T-helper 2 cell treated with Interferon-gamma antibody and Interleukin-4, amounts not matched to agents 100 ng/mL and 5 ng/mL, for 36 hours (primary cell): Measurements from ENCODE around the gene ADRB1. TPM values are rescaled to one million over a fixed set of nuclear protein-coding genes. Genes with fewer than 3 reads are reported as not detected.

Experiments
- intact Hi-C: fragments of 100-400 bp; cut with micrococcal nuclease; formaldehyde crosslinking; loops from one replicate; pipeline ENCODE4 v1.15.1; 2023
- total RNA-seq: library from RNA; stranded (reverse); gene quantifications from 2 replicates; pipeline ENCODE4 v1.2.3, GENCODE V29; 2022

Gene ADRB1
- total RNA-seq, 1 donor from 2014 or later = not detected

GRCh38 chr10:114025611-114026130, 18.0 kb upstream of the ADRB1 start:
- intact Hi-C loops = loop anchor here (2.0 to 5.0 kb wide), 2 partner anchors 65 to 147 kb away; partner anchors contain the start of gene CCDC186

- intact Hi-C loops = loop anchor here (5.0 kb wide), 1 partner anchor 146 kb away; the partner anchor contains the start of gene CCDC186
These were observed 17.3 kb upstream of the ADRB1 start for GRCh38 chr10:114026189-114027040.

- intact Hi-C loops = loop anchor here (5.0 kb wide), 1 partner anchor 145 kb away; the partner anchor contains the start of gene CCDC186
These were observed 16.6 kb upstream of the ADRB1 start for GRCh38 chr10:114027041-114027394.

GRCh38 chr10:114027951-114028350, 15.7 kb upstream of the ADRB1 start:
- intact Hi-C loops = loop anchor here (5.0 kb wide), 1 partner anchor 144 kb away; the partner anchor contains the start of gene CCDC186

GRCh38 chr10:114028425-114028824, 15.2 kb upstream of the ADRB1 start:
- intact Hi-C loops = loop anchor here (5.0 kb wide), 1 partner anchor 144 kb away; the partner anchor contains the start of gene CCDC186

GRCh38 chr10:114029655-114030054, 14.0 kb upstream of the ADRB1 start:
- intact Hi-C loops = loop anchor here (5.0 kb wide), 1 partner anchor 143 kb away; the partner anchor contains the start of gene CCDC186

GRCh38 chr10:114030140-114030539, 13.5 kb upstream of the ADRB1 start:
- intact Hi-C loops = no loop called here

- intact Hi-C loops = no loop called here
These were observed 12.3 kb upstream of the ADRB1 start for GRCh38 chr10:114031073-114031972.

GRCh38 chr10:114033566-114033965, 10.1 kb upstream of the ADRB1 start:
- intact Hi-C loops = no loop called here

- intact Hi-C loops = no loop called here
These were observed 8.6 kb upstream of the ADRB1 start for GRCh38 chr10:114034923-114035645.

- intact Hi-C loops = no loop called here
These were observed 7.9 kb upstream of the ADRB1 start for GRCh38 chr10:114035791-114036190.

- intact Hi-C loops = no loop called here
These were observed 4.8 kb upstream of the ADRB1 start for GRCh38 chr10:114038819-114039218.

- intact Hi-C loops = loop anchor here (5.0 kb wide), 1 partner anchor 79 kb away; no protein-coding TSS in a partner anchor
These were observed 2.5 kb upstream of the ADRB1 start for GRCh38 chr10:114041166-114041565.

GRCh38 chr10:114042895-114043531, 653 bp upstream of the ADRB1 start:
- intact Hi-C loops = loop anchor here (5.0 kb wide), 1 partner anchor 81 kb away; no protein-coding TSS in a partner anchor

- intact Hi-C loops = loop anchor here (5.0 kb wide), 1 partner anchor 82 kb away; no protein-coding TSS in a partner anchor
These were observed 825 bp downstream of the ADRB1 start for GRCh38 chr10:114044247-114045135.

GRCh38 chr10:114045136-114046086, 1.7 kb downstream of the ADRB1 start:
- intact Hi-C loops = no loop called here

- intact Hi-C loops = no loop called here
These were observed 2.4 kb downstream of the ADRB1 start for GRCh38 chr10:114046087-114046458.

- intact Hi-C loops = no loop called here
These were observed 4.8 kb downstream of the ADRB1 start for GRCh38 chr10:114048472-114048871.
